ENCODE results near the gene PNRC2. TPM values are rescaled to one million over a fixed set of nuclear protein-coding genes. Genes with fewer than 3 reads are reported as not detected.
"Not testable (repeated sequence)": the region's sequence is repeated elsewhere in the genome, so short reads cannot be mapped to it uniquely, and the experiment has no call there.

Gene PNRC2
- total RNA-seq, 1 donor = 74.9 TPM

GRCh38 chr1:24009406-24009805, 49.8 kb downstream of the PNRC2 start:
- Histone ChIP-seq H3K4me3 (ENCODE audit: insufficient read depth, low read length) (no peak overlapping the region), H3K4me1 (ENCODE audit: insufficient read depth, low read length) (peaks cover 22% of the 10 kb centered on the region), H3K4me2 (ENCODE audit: insufficient read depth, low read length) (no peak overlapping the region), H3K27me3 (ENCODE audit: insufficient read depth, low read length) (peaks cover 15% of the 10 kb centered on the region), H3K27ac (ENCODE audit: low read depth, low read length) (no peak overlapping the region), H4K20me1 (ENCODE audit: insufficient read depth, low read length) (no peaks in the 10 kb centered on the region), H3K36me3 (ENCODE audit: insufficient read depth, low read length) (no peaks in the 10 kb centered on the region), H3K79me2 (ENCODE audit: insufficient read depth, low read length) (no peaks in the 10 kb centered on the region), H2AFZ (ENCODE audit: low read length) (no peak overlapping the region), H3K9me3 (ENCODE audit: low read depth, low read length) (no peaks in the 10 kb centered on the region)
- TF ChIP-seq CTCF (IDR thresholded peaks at IDR 0.05; ENCODE audit: extremely low read depth, low read depth, low read length) = no peak
- peak; percentile 72 for DNase-seq (ENCODE audit: insufficient read length, low spot score, missing footprints)

GRCh38 chr1:24010650-24011049, 51.0 kb downstream of the PNRC2 start:
- Histone ChIP-seq H3K27ac (ENCODE audit: low read depth, low read length) (no peak overlapping the region), H3K9me3 (ENCODE audit: low read depth, low read length) (no peaks in the 10 kb centered on the region), H3K79me2 (ENCODE audit: insufficient read depth, low read length) (no peaks in the 10 kb centered on the region), H4K20me1 (ENCODE audit: insufficient read depth, low read length) (no peaks in the 10 kb centered on the region), H2AFZ (ENCODE audit: low read length) (no peak overlapping the region), H3K27me3 (ENCODE audit: insufficient read depth, low read length) (peaks cover 9% of the 10 kb centered on the region), H3K36me3 (ENCODE audit: insufficient read depth, low read length) (no peaks in the 10 kb centered on the region), H3K4me2 (ENCODE audit: insufficient read depth, low read length) (no peak overlapping the region), H3K4me3 (ENCODE audit: insufficient read depth, low read length) (no peak overlapping the region), H3K4me1 (ENCODE audit: insufficient read depth, low read length) (peaks cover 25% of the 10 kb centered on the region)
- DNase-seq (ENCODE audit: insufficient read length, low spot score, missing footprints) = no peak
- no peak for TF ChIP-seq CTCF (IDR thresholded peaks at IDR 0.05; ENCODE audit: extremely low read depth, low read depth, low read length)

- H3K27ac ChIP-seq (ENCODE audit: low read depth, low read length); H4K20me1 ChIP-seq (ENCODE audit: insufficient read depth, low read length); H3K9me3 ChIP-seq (ENCODE audit: low read depth, low read length); H3K27me3 ChIP-seq (ENCODE audit: insufficient read depth, low read length); H3K36me3 ChIP-seq (ENCODE audit: insufficient read depth, low read length); DNase-seq (ENCODE audit: insufficient read length, low spot score, missing footprints); H2AFZ ChIP-seq (ENCODE audit: low read length); H3K4me3 ChIP-seq (ENCODE audit: insufficient read depth, low read length); H3K4me2 ChIP-seq (ENCODE audit: insufficient read depth, low read length); H3K79me2 ChIP-seq (ENCODE audit: insufficient read depth, low read length): not testable (repeated sequence)
- peaks cover 31% of the 10 kb centered on the region for H3K4me1 ChIP-seq (ENCODE audit: insufficient read depth, low read length)
These were observed 53.2 kb downstream of the PNRC2 start for GRCh38 chr1:24012878-24013277.

Small RNA genes within 50 kb of the gene (small RNA-seq; reads per million reads assigned to genes)
- not detected for gene MIR378F

Other genes with a start within 250 kb of the PNRC2 start
- 41.5 and 42.0 TPM in 2 replicates for gene ELOA, start 216.4 kb upstream of the PNRC2 start, total RNA-seq
- 29.8 and 31.1 TPM in 2 replicates for gene PITHD1, start 181.4 kb upstream of the PNRC2 start, total RNA-seq
- gene LYPLA2, start 168.7 kb upstream of the PNRC2 start, total RNA-seq = 28.3 and 36.9 TPM in 2 replicates
- 11.8 and 13.4 TPM in 2 replicates for gene GALE, start 159.1 kb upstream of the PNRC2 start, total RNA-seq
- 36.5 and 39.8 TPM in 2 replicates for gene HMGCL, start 134.4 kb upstream of the PNRC2 start, total RNA-seq
- gene FUCA1, start 91.5 kb upstream of the PNRC2 start, total RNA-seq = 31.2 and 34.7 TPM in 2 replicates
- not detected in 2 replicates for gene CNR2, start 46.5 kb upstream of the PNRC2 start, total RNA-seq
- gene SRSF10, start 20.5 kb downstream of the PNRC2 start, total RNA-seq = 80.7 and 81.1 TPM in 2 replicates
- gene MYOM3, start 152.3 kb downstream of the PNRC2 start, total RNA-seq = under 0.01 TPM in 1 of 2 replicates, not detected in the other
- under 0.01 TPM in 2 replicates for gene IL22RA1, start 183.3 kb downstream of the PNRC2 start, total RNA-seq
- under 0.01 TPM in 1 of 2 replicates, not detected in the other for gene IFNLR1, start 227.5 kb downstream of the PNRC2 start, total RNA-seq

Measured in osteoblast (primary cell).